HL-60 (cell line): ENCODE measurements around the gene PCDHGC4.

Experiments
- DNase-seq, 2 experiments: peaks; one replicate each; pipeline ENCODE4 v3.0.0-alpha.2; 2010 to 2020; ENCODE audit warnings: low read depth in 1 of 2, low spot score in 1 of 2
- H3K27ac ChIP-seq: fragments of 250-450 bp; sonication (Bioruptor Pico); replicated peaks from 2 replicates; pipeline ENCODE4 v1.5.1; 2020; ENCODE audit warnings: mild to moderate bottlenecking, moderate library complexity
- H3K27me3 ChIP-seq: fragments of 250-450 bp; sonication (Bioruptor Pico); 2 replicates; pipeline ENCODE4 v1.5.1; 2021; ENCODE audit warnings: mild to moderate bottlenecking, moderate library complexity; ENCODE audit not compliant: insufficient read depth, poor library complexity, severe bottlenecking
- H3K4me3 ChIP-seq: replicated peaks from 2 replicates; pipeline ENCODE4 v1.5.1; 2011; ENCODE audit warnings: mild to moderate bottlenecking, control low read depth, low read length; ENCODE audit not compliant: insufficient read depth
- CTCF ChIP-seq: IDR thresholded peaks from one replicate; pipeline ENCODE4 v1.5.1; 2011; ENCODE audit warnings: low read length, control low read depth, inconsistent platforms; ENCODE audit not compliant: insufficient read depth
- GABPA ChIP-seq: IDR thresholded peaks from 2 replicates; pipeline ENCODE4 v1.6.1; 2012; ENCODE audit warnings: low read depth
- POLR2AphosphoS5 ChIP-seq: IDR thresholded peaks from 2 replicates; pipeline ENCODE4 v1.6.1; 2012; ENCODE audit warnings: low read depth
- REST ChIP-seq: IDR thresholded peaks from 2 replicates; pipeline ENCODE4 v1.6.1; 2012; ENCODE audit warnings: low read depth; ENCODE audit not compliant: insufficient replicate concordance
- SPI1 ChIP-seq: IDR thresholded peaks from 2 replicates; pipeline ENCODE4 v1.6.1; 2012; ENCODE audit warnings: low read depth, mild to moderate bottlenecking, borderline replicate concordance

PCDHGC4 gene

DNA sequence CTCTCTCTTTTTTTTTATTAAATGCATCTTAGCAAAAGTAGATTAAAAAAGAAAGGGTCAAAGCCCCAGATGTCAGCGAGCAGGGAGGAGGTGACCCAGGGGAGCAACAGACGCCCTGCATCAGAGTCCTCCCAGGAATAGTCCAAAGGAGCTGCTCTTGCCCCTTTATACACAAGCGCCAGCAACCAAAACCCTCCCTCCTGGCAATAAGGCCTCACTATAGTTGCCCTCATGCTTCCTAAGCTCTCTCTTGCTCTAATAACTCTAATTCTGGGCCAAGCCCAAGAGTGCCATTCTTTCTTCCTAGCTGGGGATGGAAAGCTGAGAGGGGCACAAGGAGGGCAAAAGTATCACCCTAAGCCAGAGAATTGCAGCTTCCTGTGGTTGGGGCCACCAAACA lies 30.3 kb downstream of the PCDHGC4 start:
- H3K4me3 ChIP-seq: no peak overlapping the region
- no peaks in the 10 kb centered on the region for H3K27me3 ChIP-seq
- no peak overlapping the region for H3K27ac ChIP-seq
- DNase-seq: no peak
- TF ChIP-seq SPI1 (no peak), GABPA (no peak), CTCF (no peak), REST (no peak), POLR2AphosphoS5 (no peak)

GRCh38 chr5:141515946-141516671 lies 31.3 kb downstream of the PCDHGC4 start:
- no peak overlapping the region for H3K27ac ChIP-seq
- H3K4me3 ChIP-seq: no peak overlapping the region
- no peak for TF ChIP-seq CTCF
- TF ChIP-seq POLR2AphosphoS5: no peak
- no peak for TF ChIP-seq GABPA
- no peak for TF ChIP-seq REST
- no peak for TF ChIP-seq SPI1
- no peaks in the 10 kb centered on the region for H3K27me3 ChIP-seq
- no peak for DNase-seq

GRCh38 chr5:141516672-141517025 lies 31.8 kb downstream of the PCDHGC4 start:
- no peaks in the 10 kb centered on the region for H3K27me3 ChIP-seq
- H3K4me3 ChIP-seq: no peak overlapping the region
- no peak for DNase-seq
- TF ChIP-seq POLR2AphosphoS5 (no peak), CTCF (no peak), REST (no peak), GABPA (no peak), SPI1 (no peak)
- H3K27ac ChIP-seq: no peak overlapping the region
